Calu3 (cell line): Measurements from ENCODE around the gene ARID1B. TPM values are rescaled to one million over a fixed set of nuclear protein-coding genes. Genes with fewer than 3 reads are reported as not detected.

Experiments used
- BruUV-seq: library from RNA; stranded (reverse); fragments of 400-500 nt; replicated peaks from 2 replicates; lab custom pipeline; 2021; lab: Mats Ljungman, UMichigan
- CTCF ChIA-PET: fragments of 300-600 bp; sonication (Branson Sonifier 250); formaldehyde crosslinking; loops from one replicate; lab custom pipeline; 2022; ENCODE audit warnings: antibody characterized with exemption; lab: Charles Lee
- DNase-seq: peaks from one replicate; pipeline ENCODE4 v3.0.0; 2022
- H3K27ac Mint-ChIP-seq: one replicate; pipeline ENCODE4 v1.8.0; 2022; ENCODE audit warnings: mixed read lengths; ENCODE audit not compliant: unreplicated experiment
- H3K27me3 Mint-ChIP-seq: one replicate; pipeline ENCODE4 v1.8.0; 2022; ENCODE audit warnings: mixed read lengths; ENCODE audit not compliant: unreplicated experiment
- H3K36me3 Mint-ChIP-seq: one replicate; pipeline ENCODE4 v1.8.0; 2022; ENCODE audit warnings: mild to moderate bottlenecking, moderate library complexity, mixed read lengths; ENCODE audit not compliant: insufficient read depth, unreplicated experiment
- H3K4me1 Mint-ChIP-seq: one replicate; pipeline ENCODE4 v1.8.0; 2022; ENCODE audit warnings: mild to moderate bottlenecking, low read depth, mixed read lengths; ENCODE audit not compliant: unreplicated experiment
- H3K4me3 Mint-ChIP-seq: one replicate; pipeline ENCODE4 v1.8.0; 2022; ENCODE audit warnings: mild to moderate bottlenecking, low read depth, moderate library complexity, mixed read lengths; ENCODE audit not compliant: unreplicated experiment
- H3K9me3 Mint-ChIP-seq: one replicate; pipeline ENCODE4 v1.8.0; 2022; ENCODE audit warnings: low read depth, mixed read lengths; ENCODE audit not compliant: unreplicated experiment
- CTCF ChIP-seq: fragments of 200-600 bp; IDR thresholded peaks from one replicate; pipeline ENCODE4 v1.8.0; 2022; ENCODE audit warnings: antibody characterized with exemption; ENCODE audit not compliant: unreplicated experiment
- intact Hi-C: fragments of 100-400 bp; cut with micrococcal nuclease; formaldehyde crosslinking; loops from one replicate; pipeline ENCODE4 v1.10.0; 2022; ENCODE audit not compliant: unreplicated experiment
- total RNA-seq: library from RNA; stranded (reverse); gene quantifications from 2 replicates; pipeline ENCODE4 v1.2.3, GENCODE V29; 2022

The ARID1B gene
- total RNA-seq, 1 experiment from 2014 or later = 53.5 TPM

- Mint-ChIP-seq H3K27me3 (no peaks in the 10 kb centered on the region), H3K4me3 (no peak overlapping the region), H3K4me1 (no peaks in the 10 kb centered on the region), H3K36me3 (peaks cover 5% of the 10 kb centered on the region), H3K27ac (no peak overlapping the region), H3K9me3 (no peaks in the 10 kb centered on the region)
- no peak for TF ChIP-seq CTCF
- no TSS peak for BruUV-seq
- DNase-seq = no peak
- intact Hi-C loops = no loop called here
- CTCF ChIA-PET = no interaction called here
These were observed 231.4 kb downstream of the ARID1B start for GRCh38 chr6:157008568-157008967.

- Mint-ChIP-seq H3K4me1 (no peaks in the 10 kb centered on the region), H3K4me3 (no peak overlapping the region), H3K9me3 (no peaks in the 10 kb centered on the region), H3K27me3 (no peaks in the 10 kb centered on the region), H3K36me3 (peaks cover 5% of the 10 kb centered on the region), H3K27ac (no peak overlapping the region)
- no peak for TF ChIP-seq CTCF
- intact Hi-C loops = no loop called here
- no peak for DNase-seq
- CTCF ChIA-PET = no interaction called here
- no TSS peak for BruUV-seq
These were observed 235.2 kb downstream of the ARID1B start for GRCh38 chr6:157012355-157012754.

- Mint-ChIP-seq H3K4me1 (peaks cover 2% of the 10 kb centered on the region), H3K27me3 (no peaks in the 10 kb centered on the region), H3K36me3 (peaks cover 5% of the 10 kb centered on the region), H3K9me3 (no peaks in the 10 kb centered on the region), H3K27ac (no peak overlapping the region), H3K4me3 (no peak overlapping the region)
- CTCF ChIA-PET = no interaction called here
- intact Hi-C loops = no loop called here
- DNase-seq = no peak
- BruUV-seq = no TSS peak
- no peak for TF ChIP-seq CTCF
These were observed 236.6 kb downstream of the ARID1B start for GRCh38 chr6:157013649-157014304.

GRCh38 chr6:157014871-157015270 is 237.7 kb downstream of the ARID1B start:
- Mint-ChIP-seq H3K4me3 (no peak overlapping the region), H3K4me1 (peaks cover 13% of the 10 kb centered on the region), H3K9me3 (no peaks in the 10 kb centered on the region), H3K27me3 (no peaks in the 10 kb centered on the region), H3K36me3 (peaks cover 5% of the 10 kb centered on the region), H3K27ac (no peak overlapping the region)
- BruUV-seq = no TSS peak
- no peak for TF ChIP-seq CTCF
- DNase-seq = no peak
- CTCF ChIA-PET = interaction anchor here (0.7 kb wide), 1 partner anchor 183 kb away, joined by 3 read pairs; no protein-coding TSS in a partner anchor
- intact Hi-C loops = no loop called here
